Mucosa of stomach (tissue), 1 donor: Measurements from ENCODE around the gene MS4A2.

Experiments
- H3K27me3 ChIP-seq: one replicate; pipeline ENCODE4 v1.7.0; 2013; ENCODE audit warnings: mild to moderate bottlenecking, low read length; ENCODE audit not compliant: control insufficient read depth, insufficient read depth
- H3K36me3 ChIP-seq: one replicate; pipeline ENCODE4 v1.7.0; 2013; ENCODE audit warnings: low read length; ENCODE audit not compliant: control insufficient read depth, insufficient read depth
- H3K4me1 ChIP-seq: one replicate; pipeline ENCODE4 v1.7.0; 2013; ENCODE audit warnings: mild to moderate bottlenecking, low read length; ENCODE audit not compliant: control insufficient read depth, insufficient read depth
- H3K4me3 ChIP-seq: one replicate; pipeline ENCODE4 v1.7.0; 2013; ENCODE audit warnings: low read length
- H3K9ac ChIP-seq: one replicate; pipeline ENCODE4 v1.7.0; 2013; ENCODE audit warnings: mild to moderate bottlenecking, low read length, moderate library complexity
- H3K9me3 ChIP-seq: one replicate; pipeline ENCODE4 v1.7.0; 2013; ENCODE audit warnings: mild to moderate bottlenecking, low read length, moderate library complexity; ENCODE audit not compliant: control insufficient read depth
- donor health status: Pancreatic carcinoma.

Gene MS4A2

GRCh38 chr11:60129853-60130252, 41.4 kb downstream of the MS4A2 start:
- no peaks in the 10 kb centered on the region for H3K9me3 ChIP-seq
- H3K4me1 ChIP-seq: peaks cover 19% of the 10 kb centered on the region
- H3K9ac ChIP-seq: no peak overlapping the region
- H3K27me3 ChIP-seq: no peaks in the 10 kb centered on the region
- H3K36me3 ChIP-seq: no peaks in the 10 kb centered on the region
- no peak overlapping the region for H3K4me3 ChIP-seq

GRCh38 chr11:60130496-60130895, 42.0 kb downstream of the MS4A2 start:
- H3K4me3 ChIP-seq: no peak overlapping the region
- H3K9ac ChIP-seq: no peak overlapping the region
- peaks cover 15% of the 10 kb centered on the region for H3K4me1 ChIP-seq
- no peaks in the 10 kb centered on the region for H3K27me3 ChIP-seq
- no peaks in the 10 kb centered on the region for H3K36me3 ChIP-seq
- no peaks in the 10 kb centered on the region for H3K9me3 ChIP-seq

- Histone ChIP-seq H3K36me3 (no peaks in the 10 kb centered on the region), H3K4me1 (peaks cover 10% of the 10 kb centered on the region), H3K27me3 (no peaks in the 10 kb centered on the region), H3K4me3 (no peak overlapping the region), H3K9ac (no peak overlapping the region), H3K9me3 (no peaks in the 10 kb centered on the region)
Measured at GRCh38 chr11:60131912-60132311, 43.4 kb downstream of the MS4A2 start.

GRCh38 chr11:60133917-60134316, 45.5 kb downstream of the MS4A2 start:
- Histone ChIP-seq H3K4me3 (no peak overlapping the region), H3K4me1 (peaks cover 5% of the 10 kb centered on the region), H3K36me3 (no peaks in the 10 kb centered on the region), H3K9me3 (no peaks in the 10 kb centered on the region), H3K9ac (no peak overlapping the region), H3K27me3 (no peaks in the 10 kb centered on the region)

GRCh38 chr11:60143768-60144167, 55.3 kb downstream of the MS4A2 start:
- H3K4me1 ChIP-seq: no peaks in the 10 kb centered on the region
- no peaks in the 10 kb centered on the region for H3K27me3 ChIP-seq
- no peaks in the 10 kb centered on the region for H3K36me3 ChIP-seq
- no peak overlapping the region for H3K9ac ChIP-seq
- no peak overlapping the region for H3K4me3 ChIP-seq
- H3K9me3 ChIP-seq: no peaks in the 10 kb centered on the region

- Histone ChIP-seq H3K9ac (no peak overlapping the region), H3K36me3 (no peaks in the 10 kb centered on the region), H3K9me3 (no peaks in the 10 kb centered on the region), H3K4me3 (no peak overlapping the region), H3K4me1 (no peaks in the 10 kb centered on the region), H3K27me3 (no peaks in the 10 kb centered on the region)
Measured at GRCh38 chr11:60145677-60146076, 57.2 kb downstream of the MS4A2 start.
